ENCODE measurements around the gene ADAMTSL3. TPM values are rescaled to one million over a fixed set of nuclear protein-coding genes. Genes with fewer than 3 reads are reported as not detected.

ADAMTSL3 gene
- total RNA-seq, 1 donor from 2014 or later: 0.67 TPM

DNA sequence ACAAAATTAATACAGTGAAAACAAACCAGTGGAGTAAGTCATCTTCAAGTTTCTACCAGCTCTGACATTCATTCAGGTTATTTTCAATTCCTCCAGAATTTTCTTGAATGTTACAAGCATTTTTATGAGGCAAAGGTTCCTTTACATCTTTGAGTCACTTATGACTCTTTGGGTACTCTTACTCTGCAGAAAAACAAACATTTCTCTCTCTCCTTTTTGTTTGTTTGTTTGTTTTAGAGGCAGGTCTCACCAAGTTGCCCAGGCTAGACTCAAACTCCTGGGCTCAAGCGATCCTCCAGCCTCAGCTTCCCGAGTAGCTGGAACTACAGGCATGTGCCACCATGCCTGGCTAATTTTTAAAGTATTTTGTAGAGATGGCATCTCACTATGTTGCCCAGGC is 233.5 kb downstream of the ADAMTSL3 start:
- Histone ChIP-seq H3K36me3 (ENCODE audit: control insufficient read depth, insufficient read depth, low read length) (no peaks in the 10 kb centered on the region), H3K4me3 (ENCODE audit: low read depth, low read length) (no peak overlapping the region), H3K27me3 (ENCODE audit: control insufficient read depth, insufficient read depth, low read length) (no peaks in the 10 kb centered on the region)
- TF ChIP-seq, protein P1, sequence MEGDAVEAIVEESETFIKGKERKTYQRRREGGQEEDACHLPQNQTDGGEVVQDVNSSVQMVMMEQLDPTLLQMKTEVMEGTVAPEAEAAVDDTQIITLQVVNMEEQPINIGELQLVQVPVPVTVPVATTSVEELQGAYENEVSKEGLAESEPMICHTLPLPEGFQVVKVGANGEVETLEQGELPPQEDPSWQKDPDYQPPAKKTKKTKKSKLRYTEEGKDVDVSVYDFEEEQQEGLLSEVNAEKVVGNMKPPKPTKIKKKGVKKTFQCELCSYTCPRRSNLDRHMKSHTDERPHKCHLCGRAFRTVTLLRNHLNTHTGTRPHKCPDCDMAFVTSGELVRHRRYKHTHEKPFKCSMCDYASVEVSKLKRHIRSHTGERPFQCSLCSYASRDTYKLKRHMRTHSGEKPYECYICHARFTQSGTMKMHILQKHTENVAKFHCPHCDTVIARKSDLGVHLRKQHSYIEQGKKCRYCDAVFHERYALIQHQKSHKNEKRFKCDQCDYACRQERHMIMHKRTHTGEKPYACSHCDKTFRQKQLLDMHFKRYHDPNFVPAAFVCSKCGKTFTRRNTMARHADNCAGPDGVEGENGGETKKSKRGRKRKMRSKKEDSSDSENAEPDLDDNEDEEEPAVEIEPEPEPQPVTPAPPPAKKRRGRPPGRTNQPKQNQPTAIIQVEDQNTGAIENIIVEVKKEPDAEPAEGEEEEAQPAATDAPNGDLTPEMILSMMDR (IDR thresholded peaks at IDR 0.05; ENCODE audit: insufficient read depth, low read length, poor library complexity, severe bottlenecking): no peak
- no peak for DNase-seq (ENCODE audit: low read depth)

DNA sequence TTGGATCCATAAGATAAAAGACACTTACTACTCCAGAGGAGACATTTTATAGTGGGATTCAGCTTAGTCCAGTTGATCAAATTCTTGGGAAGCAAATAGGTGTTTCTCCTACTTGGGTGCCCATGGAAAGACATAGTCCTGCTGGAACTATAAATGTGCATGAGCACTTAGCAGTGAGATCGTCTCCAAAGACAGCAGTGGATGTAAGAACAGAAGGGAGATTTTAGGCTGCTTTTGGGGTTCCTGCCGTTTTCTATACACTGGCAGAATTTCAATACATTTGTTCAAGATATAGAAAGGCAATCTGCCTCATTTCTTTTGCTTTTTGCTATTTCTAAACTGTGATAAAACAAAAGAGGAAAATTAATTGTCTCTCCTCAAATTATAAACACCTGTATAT is 234.0 kb downstream of the ADAMTSL3 start:
- no peaks in the 10 kb centered on the region for H3K27me3 ChIP-seq (ENCODE audit: control insufficient read depth, insufficient read depth, low read length)
- DNase-seq (ENCODE audit: low read depth): no peak
- TF ChIP-seq, protein P1 (IDR thresholded peaks at IDR 0.05; ENCODE audit: insufficient read depth, low read length, poor library complexity, severe bottlenecking): no peak
- no peaks in the 10 kb centered on the region for H3K36me3 ChIP-seq (ENCODE audit: control insufficient read depth, insufficient read depth, low read length)
- no peak overlapping the region for H3K4me3 ChIP-seq (ENCODE audit: low read depth, low read length)

DNA sequence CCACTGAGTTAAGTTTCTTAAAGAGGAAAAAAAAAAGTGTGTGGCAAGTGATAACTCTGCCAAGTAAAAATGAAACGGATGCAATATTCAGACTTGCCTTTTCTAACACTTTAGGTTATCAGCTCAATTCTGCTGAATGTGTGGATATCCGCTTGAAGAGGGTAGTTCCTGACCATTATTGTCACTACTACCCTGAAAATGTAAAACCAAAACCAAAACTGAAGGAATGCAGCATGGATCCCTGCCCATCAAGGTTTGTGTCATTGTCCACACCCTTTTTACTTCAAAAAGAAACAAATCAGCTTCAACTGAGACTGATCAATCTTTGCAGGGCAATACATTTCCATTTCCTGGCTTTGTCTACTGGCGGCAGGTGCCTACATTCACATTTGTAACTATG is 236.1 kb downstream of the ADAMTSL3 start:
- DNase-seq (ENCODE audit: low read depth): no peak
- H3K27me3 ChIP-seq (ENCODE audit: control insufficient read depth, insufficient read depth, low read length): no peaks in the 10 kb centered on the region
- no peaks in the 10 kb centered on the region for H3K36me3 ChIP-seq (ENCODE audit: control insufficient read depth, insufficient read depth, low read length)
- no peak overlapping the region for H3K4me3 ChIP-seq (ENCODE audit: low read depth, low read length)
- TF ChIP-seq, protein P1 (IDR thresholded peaks at IDR 0.05; ENCODE audit: insufficient read depth, low read length, poor library complexity, severe bottlenecking): no peak

DNA sequence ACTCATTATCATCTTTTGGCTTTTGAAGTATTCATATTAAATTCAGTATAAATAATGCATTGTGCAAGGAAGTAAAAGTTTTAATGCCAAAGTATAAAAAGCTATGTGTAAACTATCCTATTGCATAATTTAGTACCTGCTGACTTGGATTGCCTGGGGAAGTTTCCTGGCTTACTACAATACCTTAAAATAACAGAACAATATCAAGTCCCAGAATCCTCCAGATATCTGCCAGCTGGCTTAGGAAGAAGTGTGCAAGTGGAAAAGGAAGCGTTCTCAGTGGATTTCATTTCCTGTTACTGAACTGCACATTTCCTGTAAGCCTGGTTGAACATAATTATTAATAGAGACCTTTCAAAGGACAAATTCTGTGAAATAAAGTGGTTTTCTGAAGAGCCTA is 236.7 kb downstream of the ADAMTSL3 start:
- no peak for DNase-seq (ENCODE audit: low read depth)
- H3K36me3 ChIP-seq (ENCODE audit: control insufficient read depth, insufficient read depth, low read length): no peaks in the 10 kb centered on the region

DNA sequence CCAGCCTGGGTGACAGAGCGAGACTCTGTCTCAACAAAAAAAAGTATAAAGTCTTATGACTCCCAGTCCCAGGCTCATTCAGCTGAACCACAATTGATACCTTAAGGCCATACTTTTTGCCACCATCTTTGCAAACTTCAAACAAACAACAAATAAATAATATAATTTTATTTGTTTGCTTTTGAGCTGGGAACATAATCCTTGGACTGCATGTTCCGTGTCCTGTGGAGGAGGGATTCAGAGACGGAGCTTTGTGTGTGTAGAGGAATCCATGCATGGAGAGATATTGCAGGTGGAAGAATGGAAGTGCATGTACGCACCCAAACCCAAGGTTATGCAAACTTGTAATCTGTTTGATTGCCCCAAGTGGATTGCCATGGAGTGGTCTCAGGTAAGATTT is 238.6 kb downstream of the ADAMTSL3 start:
- TF ChIP-seq, protein P1 (IDR thresholded peaks at IDR 0.05; ENCODE audit: insufficient read depth, low read length, poor library complexity, severe bottlenecking): no peak
- DNase-seq (ENCODE audit: low read depth): no peak
- Histone ChIP-seq H3K4me3 (ENCODE audit: low read depth, low read length) (no peak overlapping the region), H3K27me3 (ENCODE audit: control insufficient read depth, insufficient read depth, low read length) (no peaks in the 10 kb centered on the region), H3K36me3 (ENCODE audit: control insufficient read depth, insufficient read depth, low read length) (no peaks in the 10 kb centered on the region)

More for the DNA sequence above, 236.7 kb downstream of the ADAMTSL3 start:
- TF ChIP-seq, protein P1 (IDR thresholded peaks at IDR 0.05; ENCODE audit: insufficient read depth, low read length, poor library complexity, severe bottlenecking): no peak
- H3K4me3 ChIP-seq (ENCODE audit: low read depth, low read length): no peak overlapping the region
- H3K27me3 ChIP-seq (ENCODE audit: control insufficient read depth, insufficient read depth, low read length): no peaks in the 10 kb centered on the region

DNA sequence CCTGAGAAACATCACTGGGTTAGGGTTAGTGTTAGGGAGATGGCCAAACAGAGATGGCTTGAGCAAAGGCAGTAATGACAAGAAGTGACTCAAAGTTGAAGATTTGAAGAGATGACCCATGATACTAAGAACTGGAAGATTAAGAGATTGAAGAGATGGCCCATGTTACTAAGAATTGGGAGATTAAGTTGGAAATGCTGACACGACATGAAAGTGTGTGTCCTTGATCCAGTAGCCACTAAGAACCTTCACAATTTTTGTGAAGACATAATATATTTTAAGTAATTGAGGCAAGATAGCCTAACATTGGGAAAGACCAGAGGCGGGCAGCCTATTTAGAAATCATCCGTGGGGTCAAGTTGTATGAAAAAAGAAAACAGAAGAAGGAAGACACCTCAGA is 239.4 kb downstream of the ADAMTSL3 start:
- Histone ChIP-seq H3K36me3 (ENCODE audit: control insufficient read depth, insufficient read depth, low read length) (no peaks in the 10 kb centered on the region), H3K27me3 (ENCODE audit: control insufficient read depth, insufficient read depth, low read length) (no peaks in the 10 kb centered on the region), H3K4me3 (ENCODE audit: low read depth, low read length) (no peak overlapping the region)
- no peak for DNase-seq (ENCODE audit: low read depth)
- TF ChIP-seq, protein P1 (IDR thresholded peaks at IDR 0.05; ENCODE audit: insufficient read depth, low read length, poor library complexity, severe bottlenecking): no peak
